ENCODE measurements around the gene DTL. TPM values are rescaled to one million over a fixed set of nuclear protein-coding genes. Genes with fewer than 3 reads are reported as not detected.
A peak's percentile ranks its signal among the peaks of the same experiment; 100 is the strongest.

DTL gene
- total RNA-seq, 1 experiment from 2014 or later, result 73.0 TPM

- Histone ChIP-seq H3K23ac (ENCODE audit: insufficient read length, low read depth, low read length) (no peak overlapping the region), H4K5ac (ENCODE audit: insufficient read length, low read depth, low read length) (no peak overlapping the region), H3K4me2 (ENCODE audit: insufficient read depth, insufficient read length, low read length) (no peak overlapping the region), H3K18ac (ENCODE audit: insufficient read length, low read depth, low read length) (no peak overlapping the region), H3K79me2 (ENCODE audit: insufficient read depth, low read length) (no peaks in the 10 kb centered on the region; the same call in 1 of the 2 replicates), H3K79me1 (ENCODE audit: insufficient read depth, low read depth, low read length, poor library complexity, severe bottlenecking) (no peaks in the 10 kb centered on the region), H3K23me2 (ENCODE audit: insufficient read length, low read depth, low read length, poor library complexity, severe bottlenecking) (no peaks in the 10 kb centered on the region), H2AFZ (ENCODE audit: low read length) (no peak overlapping the region), H3K27ac (ENCODE audit: insufficient read length, low read depth, low read length) (no peak overlapping the region), H2BK20ac (ENCODE audit: low read depth, low read length, poor library complexity, severe bottlenecking) (no peak overlapping the region), H3T11ph (ENCODE audit: low read length) (no peak overlapping the region), H4K8ac (replicated peaks; ENCODE audit: insufficient read length, low read depth, low read length) (no peak overlapping the region), H2BK12ac (ENCODE audit: insufficient read length, low read depth, low read length) (no peak overlapping the region), H3K9me3 (ENCODE audit: control insufficient read depth, low read depth, low read length) (no peaks in the 10 kb centered on the region), H3K27me3 (ENCODE audit: insufficient read depth, low read length) (no peaks in the 10 kb centered on the region), H2BK15ac (ENCODE audit: low read depth, low read length) (no peak overlapping the region), H3K56ac (ENCODE audit: insufficient read length, low read depth, low read length) (no peak overlapping the region), H3K9ac (ENCODE audit: extremely low read depth, insufficient read length, low read length) (no peak overlapping the region), H2AK5ac (ENCODE audit: insufficient read length, low read length) (no peak overlapping the region), H2BK5ac (ENCODE audit: insufficient read length, low read length) (no peak overlapping the region), H3K4ac (ENCODE audit: low read depth, low read length) (no peak overlapping the region), H3K4me1 (ENCODE audit: insufficient read depth, low read length) (peaks cover 6% of the 10 kb centered on the region; the same call in 1 of the 2 replicates), H2BK120ac (ENCODE audit: low read depth, low read length, poor library complexity, severe bottlenecking) (no peak overlapping the region), H3K14ac (ENCODE audit: insufficient read depth, low read length) (no peak overlapping the region), H4K20me1 (ENCODE audit: control insufficient read depth, insufficient read depth, insufficient read length) (no peaks in the 10 kb centered on the region), H4K91ac (ENCODE audit: insufficient read length, low read depth, low read length) (no peak overlapping the region)
- peaks cover 18 to 46% (median 46%) of the 10 kb centered on the region in 3 experiments for H3K36me3 Mint-ChIP-seq (ENCODE audit: insufficient read depth in 1 of 3, low read depth in 3 of 3)
- H3K4me3 Mint-ChIP-seq, result no peak overlapping the region
- no peak for TF ChIP-seq CTCF (conservative IDR thresholded peaks at IDR 0.05)
- DNase-seq, result no peak
- no peaks in the 10 kb centered on the region for H3K9me3 Mint-ChIP-seq
- peaks cover 50 to 56% of the 10 kb centered on the region in 2 experiments for H3K4me1 Mint-ChIP-seq
- H3K27ac Mint-ChIP-seq, result peak overlapping the region in 1 of 3 experiments; percentile 54; a peak in 1 of 7 replicates
- no peaks in the 10 kb centered on the region for H3K27me3 Mint-ChIP-seq (ENCODE audit: low read depth)
Observed at GRCh38 chr1:212101251-212101650, 65.7 kb downstream of the DTL start.

Measured in H9 (cell line).